ENCODE results near the gene GPR137B. TPM values are rescaled to one million over a fixed set of nuclear protein-coding genes. Genes with fewer than 3 reads are reported as not detected.

GPR137B gene
- polyA plus RNA-seq, 1 experiment, result 15.7 TPM

GRCh38 chr1:236103059-236103458 is 39.3 kb upstream of the GPR137B start:
- POLR2A ChIA-PET, result no interaction called here
- Histone ChIP-seq H3K4me3 (ENCODE audit: low read depth, low read length) (no peak overlapping the region), H3K9me3 (ENCODE audit: control insufficient read depth, insufficient read depth, low read length) (no peaks in the 10 kb centered on the region), H3K27ac (ENCODE audit: low read depth, low read length) (no peak overlapping the region), H3K27me3 (ENCODE audit: control insufficient read depth, insufficient read depth, low read length) (peaks cover 2% of the 10 kb centered on the region)
- CTCF ChIA-PET, result interaction anchor here (1.0 to 3.4 kb wide), 6 partner anchors 392 to 457 kb away, joined by 3 to 14 read pairs (median 3); no protein-coding TSS in a partner anchor
- TF ChIP-seq CTCF (IDR thresholded peaks at IDR 0.05; ENCODE audit: low read depth, low read length), result no peak
- DNase-seq (ENCODE audit: low read depth, low spot score), result no peak

GRCh38 chr1:236103646-236104218 is 38.6 kb upstream of the GPR137B start:
- Histone ChIP-seq H3K9me3 (ENCODE audit: control insufficient read depth, insufficient read depth, low read length) (no peaks in the 10 kb centered on the region), H3K4me3 (ENCODE audit: low read depth, low read length) (no peak overlapping the region), H3K27ac (ENCODE audit: low read depth, low read length) (no peak overlapping the region), H3K27me3 (ENCODE audit: control insufficient read depth, insufficient read depth, low read length) (peaks cover 2% of the 10 kb centered on the region)
- DNase-seq (ENCODE audit: low read depth, low spot score), result no peak
- POLR2A ChIA-PET, result no interaction called here
- peak; percentile 84 for TF ChIP-seq CTCF (IDR thresholded peaks at IDR 0.05; ENCODE audit: low read depth, low read length)
- CTCF ChIA-PET, result interaction anchor here (0.7 to 3.4 kb wide), 13 partner anchors 9 to 456 kb away, joined by 3 to 14 read pairs (median 3); no protein-coding TSS in a partner anchor

DNA sequence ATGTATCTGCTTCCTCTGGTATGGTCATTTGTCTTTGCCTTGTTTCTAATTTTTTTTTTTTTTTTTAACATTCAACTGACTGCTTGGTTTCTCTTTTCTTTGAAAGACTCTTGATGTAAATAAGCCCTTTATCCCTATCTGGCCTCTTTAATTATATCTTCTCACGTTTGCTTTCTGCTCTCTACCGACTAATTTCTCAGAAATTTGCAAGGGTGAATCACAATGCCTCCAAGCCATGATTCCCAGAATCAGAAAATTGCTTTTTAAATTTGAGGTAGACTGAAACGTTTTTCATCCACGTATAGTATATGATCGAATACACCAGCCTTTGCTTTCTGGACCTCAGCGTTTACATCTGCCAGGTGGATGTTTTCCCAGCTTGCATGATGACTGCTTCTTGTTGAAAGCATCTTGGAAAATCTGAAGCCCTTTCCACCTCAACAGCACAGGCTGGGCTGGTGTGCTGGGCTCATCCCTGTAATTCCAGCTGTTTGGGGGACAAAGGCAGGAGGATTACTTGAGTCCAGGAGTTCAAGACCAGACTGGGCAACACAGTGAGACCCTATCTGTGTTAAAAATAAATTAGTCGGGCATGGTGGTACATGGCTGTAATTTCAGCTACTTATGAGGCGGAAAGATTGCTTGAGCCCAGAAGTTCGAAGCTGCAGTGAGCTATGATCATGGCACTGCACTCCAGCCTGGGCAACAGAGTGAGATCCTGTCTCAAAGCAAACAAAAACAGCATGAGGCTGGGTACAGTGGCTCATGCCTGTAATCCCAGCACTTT is 35.0 kb upstream of the GPR137B start:
- no peak for TF ChIP-seq CTCF (IDR thresholded peaks at IDR 0.05; ENCODE audit: low read depth, low read length)
- H3K27ac ChIP-seq (ENCODE audit: low read depth, low read length), result no peak overlapping the region
- H3K27me3 ChIP-seq (ENCODE audit: control insufficient read depth, insufficient read depth, low read length), result no peaks in the 10 kb centered on the region
- no peak overlapping the region for H3K4me3 ChIP-seq (ENCODE audit: low read depth, low read length)
- no peaks in the 10 kb centered on the region for H3K9me3 ChIP-seq (ENCODE audit: control insufficient read depth, insufficient read depth, low read length)
- CTCF ChIA-PET, result interaction anchor here (0.8 to 2.4 kb wide), 4 partner anchors 379 to 425 kb away, joined by 3 to 8 read pairs (median 6); no protein-coding TSS in a partner anchor
- DNase-seq (ENCODE audit: low read depth, low spot score), result no peak
- POLR2A ChIA-PET, result no interaction called here

GRCh38 chr1:236108027-236108648 is 34.2 kb upstream of the GPR137B start:
- CTCF ChIA-PET, result interaction anchor here (0.6 to 2.4 kb wide), 8 partner anchors 176 to 696 kb away, joined by 3 to 8 read pairs (median 5); no protein-coding TSS in a partner anchor
- Histone ChIP-seq H3K9me3 (ENCODE audit: control insufficient read depth, insufficient read depth, low read length) (no peaks in the 10 kb centered on the region), H3K4me3 (ENCODE audit: low read depth, low read length) (no peak overlapping the region), H3K27ac (ENCODE audit: low read depth, low read length) (no peak overlapping the region), H3K27me3 (ENCODE audit: control insufficient read depth, insufficient read depth, low read length) (no peaks in the 10 kb centered on the region)
- POLR2A ChIA-PET, result interaction anchor here (0.6 kb wide), 1 partner anchor 226 kb away, joined by 4 read pairs; no protein-coding TSS in a partner anchor
- DNase-seq (ENCODE audit: low read depth, low spot score), result no peak
- TF ChIP-seq CTCF (IDR thresholded peaks at IDR 0.05; ENCODE audit: low read depth, low read length), result no peak
